NCI-H187 treated with DMSO at 0.1 percent for 48 hours (cell line): ENCODE data around the gene LCE1C.

ENCODE experiments used
- DNase-seq: peaks from one replicate; lab custom pipeline; 2025; lab: John Stamatoyannopoulos, UW

LCE1C gene

GRCh38 chr1:152759453-152760173, 46.8 kb downstream of the LCE1C start:
- DNase-seq, result no peak

DNA sequence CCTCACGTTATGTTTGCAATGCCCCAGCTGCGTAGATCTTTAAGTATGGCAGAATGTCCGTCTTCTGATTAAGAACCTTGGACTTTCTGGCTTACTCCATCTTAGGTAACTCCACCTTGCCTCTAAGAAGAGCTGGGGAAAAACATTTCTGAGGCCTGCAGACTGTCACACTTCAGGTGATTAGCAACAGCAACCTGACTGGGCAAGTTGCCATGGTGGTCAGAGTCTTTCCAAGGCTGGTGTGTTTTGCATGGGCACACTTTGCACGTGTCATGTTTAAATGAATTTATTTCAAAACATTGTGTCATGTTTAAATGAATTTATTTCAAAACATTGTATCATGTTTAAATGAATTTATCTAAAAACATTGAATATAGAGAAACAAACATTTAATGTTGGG, 47.8 kb downstream of the LCE1C start:
- DNase-seq, result no peak

DNA sequence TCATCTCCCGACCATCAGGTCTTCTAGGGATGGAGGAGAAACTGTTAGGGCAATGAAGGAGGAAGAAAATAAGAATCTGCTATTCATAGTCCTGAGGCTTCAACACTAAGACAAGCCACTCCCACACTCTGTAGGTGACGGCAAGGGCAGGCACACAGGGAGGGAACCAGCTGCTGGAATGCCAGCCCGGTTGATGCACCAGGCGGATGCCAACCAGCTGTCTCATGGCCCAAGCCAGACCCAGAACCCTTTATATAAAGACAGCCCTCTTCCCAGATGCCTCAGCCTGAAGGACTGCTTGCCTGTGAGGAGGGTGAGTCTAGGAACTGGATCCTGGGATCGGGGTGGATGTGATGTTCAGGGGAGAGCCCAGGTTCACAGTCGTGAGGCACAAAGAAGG, 48.7 kb downstream of the LCE1C start, which contains the start of gene KPRP:
Gene KPRP (plus strand): TSS at position 279 of the 400 bp plus-strand sequence. CDS start 1,564 bp downstream, outside the sequence.
- DNase-seq, result no peak

GRCh38 chr1:152756872-152757271, 49.6 kb downstream of the LCE1C start:
- DNase-seq, result no peak
